KMS-11 (cell line): ENCODE data around the gene FAM120B.

Experiments used
- H2AFZ ChIP-seq: fragments of 200-600 bp; sonication (generic); 2 replicates; pipeline ENCODE4 v1.6.1; 2016; ENCODE audit warnings: antibody characterized with exemption, mixed run types, low read depth
- H3K27ac ChIP-seq: fragments of 200-600 bp; sonication (generic); 2 replicates; pipeline ENCODE4 v1.6.1; 2016; ENCODE audit warnings: mild to moderate bottlenecking, mixed run types
- H3K27me3 ChIP-seq: fragments of 200-600 bp; sonication (generic); 2 replicates; pipeline ENCODE4 v1.6.1; 2017; ENCODE audit warnings: mild to moderate bottlenecking, low read depth, mixed run types, moderate library complexity; ENCODE audit not compliant: insufficient read depth
- H3K36me3 ChIP-seq: fragments of 200-600 bp; sonication (generic); 2 replicates; pipeline ENCODE4 v1.6.1; 2017; ENCODE audit warnings: mild to moderate bottlenecking, mixed run types; ENCODE audit not compliant: insufficient read depth
- H3K4me1 ChIP-seq: fragments of 200-600 bp; sonication (generic); 2 replicates; pipeline ENCODE4 v1.6.1; 2016; ENCODE audit warnings: mild to moderate bottlenecking, low read depth, mixed run types; ENCODE audit not compliant: poor library complexity, severe bottlenecking
- H3K4me2 ChIP-seq: fragments of 200-600 bp; sonication (generic); 2 replicates; pipeline ENCODE4 v1.7.0; 2016; ENCODE audit warnings: mild to moderate bottlenecking, mixed run types
- H3K4me3 ChIP-seq: fragments of 200-600 bp; sonication (generic); IDR thresholded peaks from 2 replicates; pipeline ENCODE4 v1.6.1; 2017; ENCODE audit warnings: low read depth, low read length, mixed read lengths; ENCODE audit not compliant: insufficient read depth
- H3K79me2 ChIP-seq: fragments of 200-600 bp; sonication (generic); 2 replicates; pipeline ENCODE4 v1.6.1; 2016; ENCODE audit warnings: low read depth, mixed run types; ENCODE audit not compliant: insufficient read depth
- H3K9ac ChIP-seq: fragments of 200-600 bp; sonication (generic); 2 replicates; pipeline ENCODE4 v1.6.1; 2016; ENCODE audit warnings: mild to moderate bottlenecking, mixed run types
- H4K20me1 ChIP-seq: fragments of 200-600 bp; sonication (generic); 2 replicates; pipeline ENCODE4 v1.6.1; 2016; ENCODE audit warnings: mild to moderate bottlenecking, mixed run types; ENCODE audit not compliant: insufficient read depth
- TF ChIP-seq, protein P1 (sequence below): fragments of 200-600 bp; sonication (generic); conservative IDR thresholded peaks from 2 replicates; pipeline ENCODE4 v1.6.1; 2017; ENCODE audit warnings: low read depth, mild to moderate bottlenecking, antibody characterized with exemption, low read length, moderate library complexity, mixed read lengths

The FAM120B gene

DNA sequence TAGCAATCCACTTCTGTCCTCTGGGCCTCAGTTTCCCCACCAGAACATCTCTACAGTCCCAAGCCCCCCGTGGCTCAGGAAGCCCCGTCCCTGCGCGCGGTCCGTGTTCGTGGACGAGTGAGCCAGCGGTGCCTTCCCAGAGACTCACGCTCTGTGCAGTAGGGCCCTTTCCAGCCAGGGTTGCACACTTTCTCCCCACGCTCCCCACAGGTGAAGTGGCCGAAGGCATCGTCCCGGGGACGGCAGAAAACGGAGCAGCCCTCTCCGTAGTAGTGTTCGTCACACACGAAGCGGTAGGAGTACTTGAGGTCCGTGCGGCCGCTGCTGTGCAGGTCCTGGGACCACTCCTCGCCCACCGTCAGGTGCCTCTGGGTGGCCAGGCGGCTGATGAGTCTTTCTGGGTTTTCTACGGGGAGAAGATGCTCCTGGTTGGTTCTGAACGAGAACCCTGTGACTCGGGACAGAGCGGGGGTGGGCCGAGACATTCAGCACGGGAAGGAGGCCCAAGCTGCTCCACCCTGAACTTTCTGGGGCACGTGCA, 18.4 kb upstream of the FAM120B start:
- no peak overlapping the region for H3K9ac ChIP-seq
- peaks cover 35% of the 10 kb centered on the region for H3K27me3 ChIP-seq
- H3K4me2 ChIP-seq, result no peak overlapping the region
- H4K20me1 ChIP-seq, result no peaks in the 10 kb centered on the region
- no peak overlapping the region for H2AFZ ChIP-seq
- no peaks in the 10 kb centered on the region for H3K36me3 ChIP-seq
- H3K79me2 ChIP-seq, result no peaks in the 10 kb centered on the region
- no peak overlapping the region for H3K27ac ChIP-seq
- H3K4me3 ChIP-seq, result no peak overlapping the region
- TF ChIP-seq, protein P1, sequence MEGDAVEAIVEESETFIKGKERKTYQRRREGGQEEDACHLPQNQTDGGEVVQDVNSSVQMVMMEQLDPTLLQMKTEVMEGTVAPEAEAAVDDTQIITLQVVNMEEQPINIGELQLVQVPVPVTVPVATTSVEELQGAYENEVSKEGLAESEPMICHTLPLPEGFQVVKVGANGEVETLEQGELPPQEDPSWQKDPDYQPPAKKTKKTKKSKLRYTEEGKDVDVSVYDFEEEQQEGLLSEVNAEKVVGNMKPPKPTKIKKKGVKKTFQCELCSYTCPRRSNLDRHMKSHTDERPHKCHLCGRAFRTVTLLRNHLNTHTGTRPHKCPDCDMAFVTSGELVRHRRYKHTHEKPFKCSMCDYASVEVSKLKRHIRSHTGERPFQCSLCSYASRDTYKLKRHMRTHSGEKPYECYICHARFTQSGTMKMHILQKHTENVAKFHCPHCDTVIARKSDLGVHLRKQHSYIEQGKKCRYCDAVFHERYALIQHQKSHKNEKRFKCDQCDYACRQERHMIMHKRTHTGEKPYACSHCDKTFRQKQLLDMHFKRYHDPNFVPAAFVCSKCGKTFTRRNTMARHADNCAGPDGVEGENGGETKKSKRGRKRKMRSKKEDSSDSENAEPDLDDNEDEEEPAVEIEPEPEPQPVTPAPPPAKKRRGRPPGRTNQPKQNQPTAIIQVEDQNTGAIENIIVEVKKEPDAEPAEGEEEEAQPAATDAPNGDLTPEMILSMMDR, result no peak
- peaks cover 2% of the 10 kb centered on the region for H3K4me1 ChIP-seq

GRCh38 chr6:170288852-170289179, 17.7 kb upstream of the FAM120B start:
- no peaks in the 10 kb centered on the region for H3K79me2 ChIP-seq
- H3K4me3 ChIP-seq, result no peak overlapping the region
- H3K36me3 ChIP-seq, result no peaks in the 10 kb centered on the region
- H2AFZ ChIP-seq, result no peak overlapping the region
- peaks cover 41% of the 10 kb centered on the region for H3K27me3 ChIP-seq
- H3K27ac ChIP-seq, result no peak overlapping the region
- peaks cover 4% of the 10 kb centered on the region for H3K4me1 ChIP-seq
- no peaks in the 10 kb centered on the region for H4K20me1 ChIP-seq
- no peak overlapping the region for H3K9ac ChIP-seq
- H3K4me2 ChIP-seq, result no peak overlapping the region
- TF ChIP-seq, protein P1, result no peak

DNA sequence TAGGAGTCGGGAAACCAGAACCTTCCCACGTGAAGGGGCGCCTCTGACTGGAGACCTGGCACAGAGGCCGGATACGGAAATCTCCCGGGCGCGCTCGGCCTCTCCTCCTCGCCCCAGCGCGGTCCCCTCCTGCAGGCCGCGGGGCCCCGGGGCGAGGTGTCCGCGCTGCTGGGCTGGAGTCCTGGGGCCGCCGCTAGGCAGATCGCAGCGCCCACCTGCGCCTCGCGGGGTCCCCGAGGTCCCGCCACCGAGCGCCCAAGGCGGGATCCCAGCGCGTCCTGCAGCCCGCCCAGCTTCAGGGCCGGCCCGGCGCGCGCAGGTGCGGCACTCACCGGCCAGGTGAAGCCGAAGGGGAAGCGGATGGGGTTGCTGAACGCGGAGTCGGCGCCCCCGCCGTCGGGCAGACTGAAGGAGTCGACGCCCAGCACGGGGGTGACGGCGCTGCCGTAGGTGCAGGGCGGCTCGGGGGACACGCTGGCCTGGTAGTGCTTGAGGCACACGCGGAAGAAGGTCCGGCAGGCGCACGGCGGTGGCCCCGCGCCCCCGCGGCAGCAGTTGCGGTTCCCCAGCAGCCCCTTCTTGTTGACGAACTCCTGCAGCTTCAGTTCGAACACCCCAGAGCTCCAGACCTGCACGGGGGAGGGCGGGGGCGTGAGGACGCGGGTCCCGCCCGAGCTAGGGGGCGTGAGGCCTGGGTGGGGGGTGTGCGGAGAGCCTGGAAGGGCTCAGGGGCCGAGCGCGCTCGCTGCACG, 17.2 kb upstream of the FAM120B start:
- Histone ChIP-seq H3K36me3 (no peaks in the 10 kb centered on the region), H3K27ac (no peak overlapping the region), H2AFZ (no peak overlapping the region), H3K4me3 (no peak overlapping the region), H3K79me2 (no peaks in the 10 kb centered on the region), H3K27me3 (peaks cover 47% of the 10 kb centered on the region), H3K9ac (no peak overlapping the region), H4K20me1 (no peaks in the 10 kb centered on the region), H3K4me1 (peaks cover 4% of the 10 kb centered on the region), H3K4me2 (no peak overlapping the region)
- TF ChIP-seq, protein P1, result no peak

DNA sequence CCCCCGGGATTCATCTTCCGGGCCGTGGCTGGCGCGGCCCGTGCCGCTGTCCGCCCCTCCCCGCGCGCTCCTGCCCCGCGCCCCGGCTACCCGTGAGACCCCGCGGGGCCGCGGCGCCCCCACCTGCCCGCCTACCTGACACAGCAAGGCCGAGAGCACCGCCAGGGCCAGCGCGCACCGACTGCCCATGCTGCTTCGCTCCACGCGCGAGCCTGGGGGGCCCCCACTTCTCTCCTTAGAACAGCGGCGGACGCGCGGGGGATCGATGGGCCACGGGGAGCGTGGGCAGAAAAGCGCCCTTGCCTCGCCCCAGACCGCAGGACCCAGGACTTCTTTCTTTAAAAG, 16.6 kb upstream of the FAM120B start:
- H3K9ac ChIP-seq, result no peak overlapping the region

More for the DNA sequence above, 16.6 kb upstream of the FAM120B start:
- no peaks in the 10 kb centered on the region for H3K36me3 ChIP-seq
- H3K27ac ChIP-seq, result no peak overlapping the region
- TF ChIP-seq, protein P1, result no peak
- no peaks in the 10 kb centered on the region for H3K79me2 ChIP-seq
- no peak overlapping the region for H3K4me2 ChIP-seq
- H3K27me3 ChIP-seq, result peaks cover 49% of the 10 kb centered on the region
- no peak overlapping the region for H2AFZ ChIP-seq
- H3K4me1 ChIP-seq, result peaks cover 4% of the 10 kb centered on the region
- no peaks in the 10 kb centered on the region for H4K20me1 ChIP-seq
- H3K4me3 ChIP-seq, result no peak overlapping the region
